GM21360 (cell line): ENCODE measurements around the gene CD34.
A peak's percentile ranks its signal among the peaks of the same experiment; 100 is the strongest.
"Not testable (repeated sequence)": the region's sequence is repeated elsewhere in the genome, so short reads cannot be mapped to it uniquely, and the experiment has no call there.

Source experiments
- ATAC-seq: cut with Tn5 transposase; IDR thresholded peaks from one replicate; pipeline ENCODE4 v1.9.1; 2021; ENCODE audit warnings: mild to moderate bottlenecking, moderate library complexity; ENCODE audit not compliant: unreplicated experiment

Gene CD34

DNA sequence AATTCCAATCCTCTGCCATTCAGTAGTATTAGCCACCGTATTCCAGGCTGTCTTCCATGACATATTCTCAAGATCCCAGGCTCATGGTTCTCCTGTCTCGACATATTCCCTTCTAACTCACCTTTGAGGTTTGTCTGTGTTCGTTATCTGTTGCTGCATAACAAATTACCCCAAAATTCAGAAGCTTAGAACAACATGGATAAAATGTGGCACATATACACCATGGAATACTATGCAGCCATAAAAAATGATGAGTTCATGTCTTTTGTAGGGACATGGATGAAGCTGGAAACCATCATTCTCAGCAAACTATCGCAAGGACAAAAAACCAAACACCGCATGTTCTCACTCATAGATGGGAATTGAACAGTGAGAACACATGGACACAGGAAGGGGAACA lies 33.0 kb downstream of the CD34 start:
- not testable (repeated sequence) for ATAC-seq

DNA sequence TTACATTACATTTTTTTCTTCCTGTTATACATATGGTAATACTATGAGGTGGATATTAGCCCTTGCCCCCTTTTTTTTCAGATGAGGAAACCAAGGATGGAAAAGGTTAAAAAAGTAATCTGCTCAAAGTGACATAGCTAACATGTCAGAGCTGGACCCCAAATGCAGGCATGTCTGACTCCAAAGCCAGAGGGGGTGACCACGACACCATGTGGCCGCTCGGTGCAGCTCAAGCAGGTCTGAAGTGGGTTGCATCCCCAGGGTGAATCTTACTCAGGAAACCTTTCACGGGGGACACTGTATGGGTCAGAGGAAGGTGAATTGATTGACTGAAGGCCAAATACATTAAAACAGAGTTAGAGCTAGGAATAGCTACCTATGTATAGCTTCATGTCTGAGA lies 34.8 kb downstream of the CD34 start:
- no peak for ATAC-seq

DNA sequence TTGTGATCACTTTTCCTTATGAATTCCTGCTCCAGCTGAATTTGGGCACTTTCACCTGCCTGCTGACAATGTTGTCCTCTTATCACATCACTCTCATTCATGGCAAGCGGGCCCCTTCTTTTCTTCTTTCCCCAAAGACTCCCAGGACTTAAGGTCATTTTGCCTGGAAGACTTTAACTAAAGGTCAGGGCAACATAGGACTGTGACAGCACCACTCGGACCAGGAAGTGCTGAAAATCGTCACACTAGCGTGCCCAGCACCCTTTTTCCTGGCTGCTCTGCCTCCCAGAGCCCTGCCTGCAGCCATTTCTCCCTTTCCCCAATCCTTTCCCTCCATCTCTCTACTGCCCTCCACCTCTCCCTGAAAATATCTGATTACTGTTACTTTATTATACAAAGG lies 35.4 kb downstream of the CD34 start:
- no peak for ATAC-seq

DNA sequence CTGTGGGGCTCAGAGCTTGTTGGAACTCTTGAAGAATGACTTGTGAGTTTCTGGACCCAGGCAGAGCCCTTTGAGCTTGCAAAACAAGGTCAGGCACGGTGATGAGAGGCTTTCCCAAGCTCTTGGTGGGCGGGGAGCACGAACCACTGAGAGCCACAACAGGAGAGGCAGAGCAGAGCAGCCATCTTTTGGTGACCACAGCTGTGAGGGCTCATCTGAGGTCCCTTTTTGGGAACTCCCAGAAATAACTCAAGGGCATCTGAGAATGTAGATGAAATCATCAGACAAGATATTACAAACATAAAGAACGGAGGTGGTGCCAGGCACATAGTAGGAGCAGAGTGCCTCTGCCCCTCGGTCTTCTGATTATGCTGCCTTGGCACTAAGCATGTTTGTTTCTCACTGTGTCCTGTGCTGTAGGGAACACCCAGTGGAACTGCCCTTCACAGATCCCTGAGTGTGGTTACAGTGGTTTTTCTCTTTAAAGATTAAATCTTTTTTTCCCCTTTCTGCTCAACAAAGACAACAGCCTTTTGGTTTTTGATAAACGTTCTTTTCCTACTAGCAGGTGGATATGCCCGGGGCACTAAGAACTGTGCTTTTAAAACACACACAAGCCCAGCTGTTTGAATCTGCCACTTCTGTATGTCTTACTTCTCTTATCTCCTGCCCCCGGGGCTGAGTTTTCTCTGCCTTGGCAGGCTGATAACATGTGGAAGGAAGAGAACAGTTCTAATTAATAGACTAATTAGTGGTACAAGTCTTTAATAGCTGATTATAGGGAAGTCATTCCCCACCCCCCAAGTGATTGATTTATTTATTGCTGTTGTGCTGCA lies 37.7 kb downstream of the CD34 start:
- no peak for ATAC-seq

DNA sequence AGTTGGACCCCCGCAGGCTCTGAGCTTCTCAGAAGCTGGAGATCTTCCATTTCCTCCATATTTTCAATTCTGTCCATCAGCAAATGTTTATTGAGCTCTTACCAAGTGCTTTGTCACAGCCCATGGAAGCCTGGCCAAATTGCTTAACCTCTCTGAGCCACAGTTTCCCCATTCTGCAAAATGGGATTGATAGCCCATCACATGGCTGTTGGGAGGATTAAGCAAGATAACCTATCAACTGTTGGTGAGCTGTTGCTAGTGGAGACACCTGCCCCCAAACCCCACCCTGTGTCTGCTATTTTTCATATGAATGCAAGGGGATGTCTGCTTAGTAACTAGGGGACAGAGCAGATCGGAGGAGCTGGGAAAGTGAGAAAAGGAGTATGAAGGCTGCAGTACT lies 38.3 kb downstream of the CD34 start:
- no peak for ATAC-seq

DNA sequence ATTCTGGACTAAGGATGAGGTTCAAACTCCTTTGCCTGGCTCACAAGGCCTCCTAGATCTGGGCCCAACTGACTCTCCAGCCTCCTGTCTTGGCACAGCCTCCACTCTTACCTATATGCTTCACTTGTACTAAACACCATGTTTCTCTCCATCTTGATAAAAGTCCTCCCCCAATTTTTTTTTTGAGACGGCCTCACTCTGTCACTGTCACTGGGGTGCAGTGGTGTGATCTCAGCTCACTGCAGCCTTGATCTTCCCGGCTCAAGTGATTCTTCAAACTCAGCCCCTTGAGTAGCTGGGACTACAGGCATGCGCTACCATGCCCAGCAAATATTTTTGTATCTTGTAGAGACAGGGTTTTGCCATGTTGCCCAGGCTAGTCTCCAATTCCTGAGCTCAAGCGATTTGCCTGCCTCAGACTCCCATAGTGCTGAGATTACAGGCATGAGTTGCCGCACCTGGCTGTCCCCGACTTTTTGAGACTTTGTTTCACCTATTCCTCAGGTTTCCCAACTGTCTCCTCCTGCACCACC lies 39.7 kb downstream of the CD34 start:
- ATAC-seq, result no peak

DNA sequence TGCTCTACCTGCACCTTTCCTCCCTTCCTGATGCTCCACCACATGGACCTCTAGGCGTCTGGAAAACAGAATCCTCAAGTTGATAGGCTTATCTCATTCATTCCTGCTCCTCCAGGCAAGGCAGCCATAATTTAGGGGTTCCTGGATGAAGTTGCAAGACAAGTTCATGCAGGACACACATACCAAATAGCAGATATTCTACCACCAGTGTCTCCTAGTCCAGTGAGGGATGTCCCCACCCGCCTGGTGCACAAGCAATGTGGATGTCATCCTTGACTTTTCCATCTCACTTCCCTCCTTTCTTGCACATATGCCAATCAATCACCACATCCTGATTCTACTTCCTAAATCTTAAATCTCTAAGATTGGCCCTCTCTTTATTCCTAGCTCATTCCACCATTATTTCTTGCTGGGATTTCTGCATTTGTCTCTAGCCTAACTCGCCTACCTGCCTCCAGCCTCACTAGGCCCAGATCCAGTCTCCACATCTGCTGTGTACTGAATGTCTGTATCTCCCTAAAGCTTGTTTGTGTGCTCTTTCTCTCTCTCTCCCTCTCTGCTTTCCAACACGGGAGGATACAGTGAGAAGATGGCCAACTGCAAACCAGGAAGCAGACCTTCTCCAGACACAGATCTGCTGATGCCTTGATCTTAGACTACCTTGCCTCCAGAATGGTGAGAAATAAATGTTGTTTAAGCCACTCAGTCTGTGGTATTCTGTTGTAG lies 40.5 kb downstream of the CD34 start:
- ATAC-seq, result no peak

DNA sequence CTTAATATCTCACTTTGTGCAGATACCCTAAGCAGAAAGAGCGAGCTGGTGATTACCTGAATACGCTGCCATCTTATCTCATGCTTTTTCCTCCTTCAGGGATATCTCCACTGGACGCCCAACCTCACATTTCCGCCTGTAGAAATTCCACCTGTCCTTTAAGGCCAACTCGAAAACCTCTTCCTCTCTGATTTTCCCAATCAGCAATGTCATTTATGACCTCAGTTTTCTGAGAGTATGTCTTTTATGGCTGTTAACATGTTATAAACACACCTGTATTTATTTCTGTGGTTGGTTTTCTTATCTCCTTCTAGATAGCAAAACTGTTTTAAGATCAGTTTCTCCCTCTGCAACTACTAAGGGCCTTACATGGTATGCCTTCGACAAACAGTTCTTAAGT lies 41.1 kb downstream of the CD34 start:
- no peak for ATAC-seq

DNA sequence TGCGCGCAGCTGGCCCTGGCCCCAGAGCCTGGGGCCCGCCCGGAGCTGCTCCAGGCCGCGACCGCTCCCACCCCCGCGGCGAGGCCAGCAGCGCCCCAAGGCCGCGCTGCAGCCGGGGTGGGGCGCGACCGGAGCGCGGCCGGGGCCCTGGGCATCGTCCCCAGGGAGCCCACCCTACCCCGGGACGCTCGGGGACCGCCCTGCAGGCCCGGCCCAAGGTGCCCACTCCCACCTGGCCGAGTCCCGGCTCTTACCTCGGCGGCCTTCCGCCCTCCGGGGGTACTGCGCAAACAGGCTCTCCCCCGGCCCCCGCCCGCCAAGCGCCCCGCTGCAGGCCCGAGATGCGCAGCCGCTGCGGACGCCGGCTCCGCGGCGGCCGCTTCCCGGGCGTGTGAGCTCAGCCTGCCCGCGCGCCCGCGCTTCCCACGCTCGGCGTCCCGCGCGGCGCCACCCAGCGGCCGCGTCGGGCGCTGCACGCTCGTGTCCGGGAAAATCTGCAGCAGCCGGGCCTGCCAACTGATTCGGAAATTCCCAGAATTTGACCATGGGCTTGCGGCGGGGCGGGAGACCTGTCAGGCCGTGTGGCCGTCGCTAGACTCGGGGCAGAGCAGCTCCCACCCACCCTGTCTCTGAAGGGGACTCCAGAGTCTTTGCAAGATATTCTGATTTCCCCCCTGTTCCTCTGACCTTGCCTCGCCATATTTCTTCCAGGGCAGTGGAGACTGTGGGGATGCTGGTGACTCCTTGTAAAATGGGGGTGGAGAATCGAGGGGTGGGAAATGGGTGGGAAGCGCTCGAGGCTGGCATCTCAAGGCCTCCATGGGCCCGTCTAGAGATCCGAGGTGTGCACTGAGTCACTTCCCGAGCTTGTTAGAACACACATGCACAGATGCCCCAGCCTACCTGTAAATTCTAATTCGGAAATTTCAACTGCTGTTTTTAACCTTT lies 41.9 kb downstream of the CD34 start:
- ATAC-seq, result peak; percentile 49

DNA sequence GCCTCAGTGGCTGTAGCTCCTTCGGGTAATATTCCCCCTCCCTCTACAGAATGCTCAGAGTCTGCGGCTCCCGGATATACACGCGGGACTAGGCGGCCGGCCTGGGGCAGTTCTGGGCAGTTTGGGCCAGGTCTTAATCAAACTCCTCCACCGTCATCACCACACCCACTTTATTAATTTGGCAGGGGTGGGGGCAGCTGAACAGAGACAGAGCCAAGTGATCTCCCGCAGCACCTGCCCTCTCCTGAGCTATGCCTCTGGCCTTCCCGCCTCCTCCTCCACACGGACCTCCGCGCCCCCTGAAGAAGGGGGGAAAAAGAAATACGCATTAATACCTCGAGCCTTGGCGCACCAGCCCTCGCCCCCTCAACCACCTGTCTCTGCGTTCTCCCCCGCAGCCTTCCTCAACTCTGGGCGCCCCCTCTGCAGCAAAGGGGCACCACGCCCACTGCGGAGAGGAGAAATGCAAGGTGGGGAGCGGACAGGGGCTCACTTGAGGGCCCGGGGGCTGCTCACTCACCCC lies 42.6 kb downstream of the CD34 start:
- ATAC-seq, result peak; percentile 7

DNA sequence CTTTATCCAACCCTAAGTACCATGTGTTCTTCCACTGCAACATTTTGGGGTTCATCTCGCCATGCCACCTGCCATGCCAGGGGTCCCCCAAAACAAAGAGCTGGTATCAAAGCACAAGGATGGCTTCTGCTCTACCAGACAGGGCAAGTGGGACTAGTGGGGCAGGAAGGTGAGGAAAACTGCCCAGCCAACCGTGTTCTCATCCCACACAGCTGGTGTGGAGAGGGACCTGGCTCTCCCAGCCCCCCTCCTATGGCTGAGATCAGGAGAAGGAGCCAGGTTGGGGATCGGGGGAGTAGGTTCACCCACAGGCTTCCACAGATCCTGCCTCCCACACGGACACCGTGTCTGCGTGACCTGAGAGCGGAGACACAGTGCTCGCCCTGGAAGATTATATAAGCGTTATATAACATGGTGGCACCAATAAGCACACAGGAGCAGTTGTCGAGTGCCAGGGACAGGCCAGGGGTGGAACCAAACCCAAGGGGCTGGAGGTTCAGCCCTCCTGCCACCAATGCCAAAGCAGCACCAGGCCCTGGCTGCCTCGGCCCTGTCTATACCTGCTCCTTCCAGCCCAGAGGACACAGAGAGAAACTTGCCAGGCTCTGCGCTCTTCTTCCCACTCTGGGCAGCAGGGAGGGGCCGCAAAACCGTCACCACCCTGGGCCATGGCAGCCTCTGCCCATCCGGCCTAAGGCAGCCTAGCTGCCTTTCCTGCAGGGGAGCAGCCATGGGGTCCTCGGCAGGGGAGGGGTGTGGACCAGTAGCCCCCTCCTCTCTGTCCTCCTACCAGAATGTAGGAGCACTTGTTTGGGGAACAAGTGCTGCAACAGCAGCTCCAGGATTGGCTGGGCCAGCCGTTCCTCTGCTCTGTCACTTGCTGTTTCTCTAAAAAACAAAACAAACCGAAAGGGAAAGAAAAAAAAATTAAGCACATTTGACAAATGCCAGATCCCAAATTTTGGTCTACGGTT lies 43.5 kb downstream of the CD34 start:
- ATAC-seq, result no peak

DNA sequence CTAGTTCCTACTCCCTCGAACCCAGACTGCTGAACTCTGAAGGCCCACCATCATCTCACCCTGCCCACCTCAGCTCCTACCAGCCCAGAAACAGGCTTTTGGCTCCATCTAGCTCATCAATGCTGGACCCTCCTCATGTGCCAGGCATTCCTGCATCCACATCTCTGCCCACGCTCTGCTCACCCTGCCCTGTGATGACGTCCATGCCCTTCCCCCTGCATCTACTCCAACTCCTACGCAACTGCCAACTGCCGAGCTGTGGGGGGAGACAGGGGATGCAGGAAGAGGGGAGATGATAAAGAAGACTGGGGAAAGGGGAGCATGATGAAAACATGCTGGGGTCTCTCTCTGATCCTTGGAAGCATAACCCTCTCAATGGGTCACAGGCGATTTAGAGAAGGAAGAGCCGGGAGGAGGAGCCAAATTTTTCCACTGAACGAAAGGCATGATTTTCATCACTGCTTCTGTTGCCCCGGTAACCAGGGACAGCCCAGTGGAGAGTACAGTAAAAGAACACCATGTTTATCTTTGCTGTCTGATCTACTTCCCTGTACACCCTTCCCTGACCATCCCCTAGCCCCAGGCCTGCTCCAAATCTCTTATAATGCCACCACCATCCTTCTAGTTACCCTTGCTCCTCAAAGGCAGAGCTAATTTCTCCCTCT lies 44.3 kb downstream of the CD34 start:
- ATAC-seq, result no peak

DNA sequence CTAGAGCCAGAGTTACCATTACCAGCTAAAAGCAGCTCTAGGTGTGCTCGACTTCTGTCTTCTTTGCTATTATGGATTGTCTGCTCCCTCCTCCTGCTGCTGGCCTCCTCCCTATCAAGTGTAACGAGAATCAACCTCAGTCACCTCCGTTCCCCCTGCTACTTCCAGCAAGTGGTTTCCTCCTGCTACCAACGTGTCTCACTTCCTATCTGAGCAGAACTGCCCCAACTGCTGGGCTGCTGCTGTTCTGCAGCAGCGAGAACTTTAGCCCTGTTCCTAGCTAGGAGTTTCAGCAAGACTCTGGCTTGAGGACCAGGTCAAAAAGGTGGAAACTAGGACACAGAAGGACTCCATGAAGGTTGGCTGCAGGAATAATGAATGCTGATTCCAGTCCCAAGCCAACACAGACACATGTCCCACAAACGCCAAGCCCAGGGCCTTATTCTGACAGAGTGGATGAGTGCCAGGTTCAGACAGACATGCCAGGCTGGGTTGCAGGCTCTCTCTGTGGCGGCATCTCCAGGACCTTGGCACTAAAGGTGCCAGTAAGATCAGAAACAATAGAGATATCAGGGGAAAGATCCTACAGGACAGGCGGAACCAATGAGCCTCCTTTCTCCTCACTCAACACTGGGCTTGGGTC lies 46.9 kb downstream of the CD34 start:
- ATAC-seq, result no peak

DNA sequence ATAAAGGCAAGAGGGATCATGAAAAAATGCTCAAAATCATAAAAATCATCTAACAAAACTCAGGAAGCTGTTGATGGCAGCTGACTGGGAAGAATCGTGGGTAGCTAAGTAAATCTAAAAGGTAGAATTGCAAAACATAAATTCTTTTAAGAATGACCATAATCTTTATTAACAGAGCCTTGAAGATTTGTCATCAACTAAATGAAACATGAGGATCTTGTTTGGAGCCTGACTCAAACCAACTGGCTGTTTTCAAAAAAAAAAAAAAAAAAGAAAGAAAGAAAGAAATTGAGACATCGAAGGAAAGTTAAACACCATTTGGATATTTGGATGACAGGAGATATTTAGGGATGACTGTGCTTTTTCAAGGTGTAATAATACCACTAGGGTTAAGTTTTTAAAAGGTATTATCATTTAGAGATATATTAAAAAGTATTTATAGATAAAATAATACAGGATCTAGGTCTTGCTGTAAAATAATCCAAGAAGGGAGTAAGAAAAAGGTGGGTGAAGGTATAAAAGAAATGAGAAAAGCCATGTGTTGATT lies 48.6 kb downstream of the CD34 start:
- ATAC-seq, result no peak

DNA sequence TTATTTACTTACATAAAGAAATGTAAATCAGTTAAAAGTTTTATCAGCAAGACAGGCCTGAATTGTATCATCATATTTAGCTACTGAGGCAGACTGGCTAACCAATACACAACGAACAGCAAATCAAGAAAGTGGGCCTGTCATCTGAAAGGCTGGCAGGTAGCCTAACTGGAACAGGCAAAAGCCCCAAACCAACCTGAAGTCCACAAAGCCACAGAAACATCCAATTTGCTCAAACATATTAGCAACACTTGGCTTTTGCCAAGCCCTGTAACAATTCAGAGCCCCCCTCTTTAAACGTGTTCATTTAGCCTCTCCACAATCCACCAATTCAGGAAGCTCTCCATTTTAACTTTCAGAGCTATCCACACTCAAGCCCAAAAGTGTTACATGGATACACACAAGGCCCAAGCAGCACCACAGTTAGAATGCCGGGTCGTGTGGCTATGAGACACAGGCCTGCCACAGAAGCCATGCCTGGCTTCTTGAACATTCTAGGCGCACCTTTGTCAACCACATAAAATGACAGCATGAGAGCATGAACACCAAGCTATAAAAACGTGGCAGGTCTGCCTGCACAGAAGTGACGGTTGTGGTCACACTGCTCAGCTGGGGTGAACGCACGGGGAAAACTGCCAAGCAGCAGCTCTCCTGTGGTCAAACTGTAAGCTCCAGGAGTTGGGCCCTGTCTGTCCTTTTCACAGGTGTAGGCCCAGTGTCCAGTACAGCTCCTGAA lies 49.3 kb downstream of the CD34 start:
- no peak for ATAC-seq

DNA sequence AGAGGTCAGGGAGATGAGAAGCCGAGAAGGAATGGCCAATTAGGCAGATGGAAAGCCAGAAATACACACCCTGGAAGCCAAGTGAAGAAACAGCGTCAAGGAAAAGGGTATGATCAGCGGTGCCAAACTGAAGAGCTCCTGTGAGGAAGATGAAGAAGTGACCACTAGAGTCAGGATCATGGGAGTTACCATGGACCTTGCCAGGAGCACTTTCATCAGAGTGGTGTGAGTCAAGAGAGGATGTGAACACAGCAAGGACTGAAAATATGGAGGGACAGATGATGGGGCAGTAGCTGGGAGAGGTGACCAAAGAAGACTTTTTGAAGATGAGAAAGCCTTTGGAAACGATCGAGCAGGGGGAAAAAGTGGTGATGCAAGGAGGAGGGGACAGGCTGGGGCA lies 50.4 kb downstream of the CD34 start:
- ATAC-seq, result no peak

DNA sequence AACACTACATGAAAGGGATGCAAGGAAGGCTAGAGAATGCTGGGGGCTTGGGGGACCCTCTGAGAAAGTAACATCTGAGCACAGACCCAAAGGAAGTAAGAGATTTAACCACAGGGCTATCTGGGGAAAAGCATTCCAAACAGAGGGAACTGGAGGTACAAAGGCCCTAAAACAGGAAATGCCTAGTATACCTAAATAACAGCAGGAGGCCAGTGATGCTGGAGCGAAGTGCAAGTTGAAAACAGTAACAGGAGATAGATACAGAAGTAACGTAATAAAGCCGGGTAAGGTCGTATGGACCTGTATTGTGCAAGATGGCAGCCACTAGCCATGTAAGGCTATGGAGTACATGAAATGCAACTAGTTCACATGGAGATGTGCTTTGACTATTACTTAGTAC lies 52.1 kb downstream of the CD34 start:
- no peak for ATAC-seq

DNA sequence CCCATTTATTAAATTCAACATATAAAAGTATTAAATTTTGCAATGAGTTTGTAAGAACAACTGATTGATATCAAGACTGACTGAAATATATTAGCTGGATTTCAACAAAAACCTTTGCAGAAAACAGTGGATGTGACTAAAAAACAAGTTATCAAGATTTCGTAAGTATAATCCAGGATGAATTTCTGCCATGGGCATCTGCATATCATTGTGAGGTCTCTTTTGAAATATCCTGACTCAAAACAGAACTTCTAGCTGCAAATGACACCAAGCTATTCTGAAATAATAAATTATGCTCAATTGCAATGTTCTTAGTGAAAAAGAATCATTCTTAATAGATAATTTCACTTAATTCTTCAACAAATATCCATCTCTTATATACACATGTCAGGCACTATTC lies 52.6 kb downstream of the CD34 start:
- no peak for ATAC-seq
